CD14-positive monocyte (primary cell): ENCODE data around the gene EMD. TPM values are rescaled to one million over a fixed set of nuclear protein-coding genes. Genes with fewer than 3 reads are reported as not detected.

ENCODE experiments used
- DNase-seq, 3 donors: peaks; one replicate each; pipeline ENCODE4 v3.0.0-alpha.2; 2011 to 2022
- H2AFZ ChIP-seq: 2 replicates; pipeline ENCODE4 v1.6.0; 2012; ENCODE audit warnings: mild to moderate bottlenecking, low read depth, low read length, inconsistent platforms; ENCODE audit not compliant: insufficient read depth, poor library complexity, severe bottlenecking
- H3K27ac ChIP-seq, 2 donors: 1 replicate in 1 of 2; 2 replicates in 1 of 2; pipeline ENCODE4 v1.5.1; 2012 to 2013; ENCODE audit warnings: low read length in 2 of 2, control low read depth in 1 of 2, inconsistent platforms in 1 of 2, low read depth in 1 of 2, mild to moderate bottlenecking in 1 of 2
- H3K27me3 ChIP-seq, 2 donors: one replicate each; pipeline versions ENCODE4 v1.6.0 to v1.6.1; 2011 to 2013; ENCODE audit warnings: low read length in 2 of 2; ENCODE audit not compliant: control insufficient read depth in 2 of 2, insufficient read depth in 2 of 2
- H3K36me3 ChIP-seq, 2 donors: replicated peaks in 1 of 2; 1 replicate in 1 of 2; 2 replicates in 1 of 2; pipeline versions ENCODE4 v1.5.1 to v1.6.1; 2012 to 2013; ENCODE audit warnings: low read length in 2 of 2, control low read depth in 1 of 2, inconsistent platforms in 1 of 2, mild to moderate bottlenecking in 1 of 2; ENCODE audit not compliant: insufficient read depth in 2 of 2, control insufficient read depth in 1 of 2
- H3K4me1 ChIP-seq, 2 donors: 1 replicate in 1 of 2; 2 replicates in 1 of 2; pipeline versions ENCODE4 v1.5.1 to v1.6.1; 2012 to 2013; ENCODE audit warnings: low read length in 2 of 2, control low read depth in 1 of 2, inconsistent platforms in 1 of 2, mild to moderate bottlenecking in 1 of 2, moderate library complexity in 1 of 2; ENCODE audit not compliant: insufficient read depth in 2 of 2, control insufficient read depth in 1 of 2
- H3K4me2 ChIP-seq: replicated peaks from 2 replicates; pipeline ENCODE3; 2012; ENCODE audit warnings: low read length, moderate library complexity, mild to moderate bottlenecking; ENCODE audit not compliant: poor library complexity, severe bottlenecking; ENCODE audit errors: extremely low read depth
- H3K4me3 ChIP-seq, 3 experiments: fragments of 200-600 bp in 1 of 3; sonication (generic) in 1 of 3; replicated peaks in 1 of 3; 1 replicate in 2 of 3; 2 replicates in 1 of 3; pipeline ENCODE4 v1.5.1; 2011 to 2013; ENCODE audit warnings: low read length in 3 of 3, mild to moderate bottlenecking in 3 of 3, control low read depth in 2 of 3, low read depth in 2 of 3, inconsistent platforms in 1 of 3, moderate library complexity in 1 of 3
- H3K79me2 ChIP-seq: 2 replicates; pipeline ENCODE4 v1.6.0; 2012; ENCODE audit warnings: mild to moderate bottlenecking, control low read depth, inconsistent platforms, low read length, moderate library complexity; ENCODE audit not compliant: insufficient read depth
- H3K9ac ChIP-seq: 2 replicates; pipeline ENCODE4 v1.6.0; 2017; ENCODE audit warnings: low read length, mild to moderate bottlenecking; ENCODE audit not compliant: insufficient read depth, poor library complexity, severe bottlenecking
- H3K9me3 ChIP-seq, 2 donors: replicated peaks in 1 of 2; 1 replicate in 1 of 2; 2 replicates in 1 of 2; pipeline versions ENCODE4 v1.5.1 to v1.6.1; 2012 to 2013; ENCODE audit warnings: low read length in 2 of 2, control low read depth in 1 of 2; ENCODE audit not compliant: control insufficient read depth in 1 of 2, insufficient read depth in 1 of 2
- H4K20me1 ChIP-seq: 2 replicates; pipeline ENCODE4 v1.6.0; 2012; ENCODE audit warnings: mild to moderate bottlenecking, low read length, control low read depth, moderate library complexity; ENCODE audit not compliant: insufficient read depth
- H3K27ac Mint-ChIP-seq, 7 donors: one replicate each; pipeline ENCODE4 v1.8.0; 2020; ENCODE audit warnings: mild to moderate bottlenecking in 7 of 7, mixed read lengths in 7 of 7, moderate library complexity in 6 of 7, inconsistent platforms in 2 of 7
- H3K27me3 Mint-ChIP-seq, 3 donors: one replicate each; pipeline ENCODE4 v1.8.0; 2021 to 2022; ENCODE audit warnings: low read depth in 3 of 3, mild to moderate bottlenecking in 3 of 3, mixed read lengths in 3 of 3, moderate library complexity in 3 of 3, inconsistent platforms in 1 of 3
- H3K36me3 Mint-ChIP-seq, 2 donors: one replicate each; pipeline ENCODE4 v1.8.0; 2020; ENCODE audit warnings: mixed read lengths in 2 of 2, inconsistent platforms in 1 of 2, mild to moderate bottlenecking in 1 of 2
- H3K4me1 Mint-ChIP-seq: one replicate; pipeline ENCODE4 v1.8.0; 2020; ENCODE audit warnings: mild to moderate bottlenecking, mixed read lengths
- H3K4me3 Mint-ChIP-seq, 2 donors: one replicate each; pipeline ENCODE4 v1.8.0; 2020; ENCODE audit warnings: mild to moderate bottlenecking in 2 of 2, mixed read lengths in 2 of 2, moderate library complexity in 1 of 2
- H3K9me3 Mint-ChIP-seq, 7 donors: one replicate each; pipeline ENCODE4 v1.8.0; 2020 to 2022; ENCODE audit warnings: mixed read lengths in 7 of 7, mild to moderate bottlenecking in 6 of 7, moderate library complexity in 6 of 7, inconsistent platforms in 2 of 7
- CTCF ChIP-seq: fragments of 200-600 bp; IDR thresholded peaks from one replicate; pipeline ENCODE4 v1.8.0; 2022; ENCODE audit warnings: antibody characterized with exemption, mild to moderate bottlenecking
- WGBS: methylation state at CpG from one replicate; pipeline ENCODE4 v1.1.5; 2013; ENCODE audit warnings: missing lambda C conversion rate; ENCODE audit not compliant: insufficient coverage; 5-methylcytosine and 5-hydroxymethylcytosine counted together
- intact Hi-C, 2 donors: fragments of 100-400 bp; cut with micrococcal nuclease; formaldehyde crosslinking; loops; one replicate each; pipeline versions ENCODE4 v1.15.0 to v1.15.1; 2023
- polyA plus RNA-seq, 3 donors: library from polyadenylated mRNA; depleted of rRNA in 1 of 3; unstranded in 2 of 3; stranded (reverse) in 1 of 3; fragments of 300-500 nt in 2 of 3; fragments of >200 nt in 1 of 3; fragmentation: Illumina TruSeq in 2 of 3; gene quantifications; 1 replicate in 2 of 3; 2 replicates in 1 of 3; pipeline ENCODE4 v1.2.3, GENCODE V29; 2012 to 2021

Gene EMD
- polyA plus RNA-seq, 3 donors, result 14.0 to 126 (median 17.6) TPM

GRCh38 chrX:154401045-154401799 lies 22.1 kb downstream of the EMD start:
- no peak overlapping the region for H3K4me2 ChIP-seq
- TF ChIP-seq CTCF, result no peak
- peaks cover 24% of the 10 kb centered on the region for H3K79me2 ChIP-seq
- peak overlapping the region in 1 of 2 donors; percentile 38 for H3K27ac ChIP-seq
- intact Hi-C loops, result loop anchor here in 1 of 2 donors (5.0 kb wide), 1 partner anchor 36 kb away; the partner anchor contains the start of gene GDI1
- 73% methylated on average over 3 of the region's 6 CpGs for WGBS
- no peak overlapping the region for H3K4me3 Mint-ChIP-seq
- no peaks in the 10 kb centered on the region for H3K27me3 ChIP-seq
- peaks cover 20 to 28% of the 10 kb centered on the region in 2 donors for H3K4me1 ChIP-seq
- peaks cover 15% of the 10 kb centered on the region for H3K4me1 Mint-ChIP-seq
- peaks cover 41 to 56% of the 10 kb centered on the region in 2 donors for H3K36me3 Mint-ChIP-seq
- peaks cover 64% of the 10 kb centered on the region for H4K20me1 ChIP-seq
- H3K27me3 Mint-ChIP-seq, result peaks cover 0 to 14% (median 0%) of the 10 kb centered on the region in 3 donors
- no peak overlapping the region for H3K9ac ChIP-seq
- no peaks in the 10 kb centered on the region for H3K9me3 ChIP-seq
- peak in 1 of 3 donors; percentile 2 for DNase-seq
- no peak overlapping the region for H3K4me3 ChIP-seq
- no peak overlapping the region for H2AFZ ChIP-seq
- H3K36me3 ChIP-seq, result peaks cover 37 to 42% of the 10 kb centered on the region in 2 donors
- H3K9me3 Mint-ChIP-seq, result peaks cover 0 to 22% (median 4%) of the 10 kb centered on the region in 7 donors
- H3K27ac Mint-ChIP-seq, result peak overlapping the region in 4 of 7 donors; percentile 19 to 84 (median 49)

GRCh38 chrX:154401918-154402621 lies 23.0 kb downstream of the EMD start:
- no CpG with 5 or more reads among the region's 6 CpGs for WGBS
- Mint-ChIP-seq H3K4me3 (no peak overlapping the region), H3K27ac (peak overlapping the region in 4 of 7 donors; percentile 19 to 73 (median 51)), H3K4me1 (peaks cover 17% of the 10 kb centered on the region), H3K27me3 (peaks cover 0 to 14% (median 0%) of the 10 kb centered on the region in 3 donors), H3K36me3 (peaks cover 41 to 56% of the 10 kb centered on the region in 2 donors), H3K9me3 (peaks cover 0 to 18% (median 4%) of the 10 kb centered on the region in 7 donors)
- no peaks in the 10 kb centered on the region for H3K27me3 ChIP-seq
- H3K4me2 ChIP-seq, result no peak overlapping the region
- peaks cover 17 to 23% of the 10 kb centered on the region in 2 donors for H3K4me1 ChIP-seq
- H2AFZ ChIP-seq, result no peak overlapping the region
- no peak for TF ChIP-seq CTCF
- H3K27ac ChIP-seq, result peak overlapping the region in 1 of 2 donors; percentile 12
- no peaks in the 10 kb centered on the region for H3K9me3 ChIP-seq
- no peak for DNase-seq
- intact Hi-C loops, result loop anchor here in 1 of 2 donors (5.0 kb wide), 1 partner anchor 35 kb away; the partner anchor contains the start of gene GDI1
- H3K9ac ChIP-seq, result no peak overlapping the region
- peaks cover 64% of the 10 kb centered on the region for H4K20me1 ChIP-seq
- peaks cover 37 to 42% of the 10 kb centered on the region in 2 donors for H3K36me3 ChIP-seq
- peaks cover 24% of the 10 kb centered on the region for H3K79me2 ChIP-seq
- no peak overlapping the region for H3K4me3 ChIP-seq
